ENCODE data around the gene R3HCC1L. TPM values are rescaled to one million over a fixed set of nuclear protein-coding genes. Genes with fewer than 3 reads are reported as not detected.

Gene R3HCC1L
- total and polyA plus RNA-seq, 2 donors, result 14.7 to 20.4 TPM

GRCh38 chr10:98261436-98262277, 127.2 kb downstream of the R3HCC1L start:
- H3K27ac ChIP-seq (ENCODE audit: low read depth in 1 of 2, low read length in 1 of 2), result no peak overlapping the region
- H3K4me3 ChIP-seq (ENCODE audit: low read length in 2 of 2), result no peak overlapping the region
- no peaks in the 10 kb centered on the region for H3K4me1 ChIP-seq (ENCODE audit: control insufficient read depth in 2 of 2, insufficient read depth in 2 of 2, low read length in 2 of 2)
- DNase-seq (ENCODE audit: low read depth in 6 of 9, low spot score in 9 of 9), result no peak
- peaks cover 0 to 6% of the 10 kb centered on the region in 2 donors for H3K27me3 ChIP-seq (ENCODE audit: control insufficient read depth in 2 of 2, insufficient read depth in 1 of 2, low read length in 1 of 2)
- no peaks in the 10 kb centered on the region for H3K36me3 ChIP-seq (ENCODE audit: control insufficient read depth in 2 of 2, insufficient read depth in 2 of 2, low read length in 1 of 2)
- no peaks in the 10 kb centered on the region for H3K9me3 ChIP-seq (ENCODE audit: control insufficient read depth in 2 of 2, insufficient read depth in 1 of 2, low read length in 1 of 2)
- WGBS, result 91% methylated on average over 15 of the region's 15 CpGs

DNA sequence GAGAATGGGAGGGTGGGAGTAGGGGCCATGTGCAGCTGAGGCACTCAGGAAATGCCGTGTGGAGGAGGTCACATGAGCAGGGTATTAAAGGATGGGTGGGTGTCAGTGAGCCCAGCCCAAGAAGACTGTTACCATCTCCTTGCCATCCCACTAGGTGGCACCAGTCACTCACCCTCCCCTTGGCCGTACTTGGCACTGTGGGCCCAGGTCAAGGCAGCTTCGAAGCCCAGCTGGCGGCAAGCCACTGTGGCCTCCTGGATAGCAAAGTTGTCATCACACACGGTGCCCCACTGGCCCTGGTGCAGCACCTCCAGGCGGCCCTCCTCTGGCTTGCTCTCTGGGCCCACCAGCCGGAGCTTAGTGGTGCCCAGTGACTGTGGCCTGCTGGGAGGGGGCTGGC, 128.1 kb downstream of the R3HCC1L start:
- Histone ChIP-seq H3K9me3 (ENCODE audit: control insufficient read depth in 2 of 2, insufficient read depth in 1 of 2, low read length in 1 of 2) (no peaks in the 10 kb centered on the region), H3K36me3 (ENCODE audit: control insufficient read depth in 2 of 2, insufficient read depth in 2 of 2, low read length in 1 of 2) (no peaks in the 10 kb centered on the region), H3K27ac (ENCODE audit: low read depth in 1 of 2, low read length in 1 of 2) (no peak overlapping the region), H3K27me3 (ENCODE audit: control insufficient read depth in 2 of 2, insufficient read depth in 1 of 2, low read length in 1 of 2) (peaks cover 0 to 14% of the 10 kb centered on the region in 2 donors), H3K4me3 (ENCODE audit: low read length in 2 of 2) (no peak overlapping the region), H3K4me1 (ENCODE audit: control insufficient read depth in 2 of 2, insufficient read depth in 2 of 2, low read length in 2 of 2) (no peaks in the 10 kb centered on the region)
- WGBS, result 91% methylated on average over 7 of the region's 7 CpGs
- DNase-seq (ENCODE audit: low read depth in 6 of 9, low spot score in 9 of 9), result no peak

GRCh38 chr10:98263088-98263487, 128.6 kb downstream of the R3HCC1L start:
- Histone ChIP-seq H3K4me1 (ENCODE audit: control insufficient read depth in 2 of 2, insufficient read depth in 2 of 2, low read length in 2 of 2) (peaks cover 0 to 2% of the 10 kb centered on the region in 2 donors), H3K9me3 (ENCODE audit: control insufficient read depth in 2 of 2, insufficient read depth in 1 of 2, low read length in 1 of 2) (no peaks in the 10 kb centered on the region), H3K27me3 (ENCODE audit: control insufficient read depth in 2 of 2, insufficient read depth in 1 of 2, low read length in 1 of 2) (peaks cover 0 to 19% of the 10 kb centered on the region in 2 donors), H3K4me3 (ENCODE audit: low read length in 2 of 2) (no peak overlapping the region), H3K36me3 (ENCODE audit: control insufficient read depth in 2 of 2, insufficient read depth in 2 of 2, low read length in 1 of 2) (no peaks in the 10 kb centered on the region), H3K27ac (ENCODE audit: low read depth in 1 of 2, low read length in 1 of 2) (no peak overlapping the region)
- DNase-seq (ENCODE audit: low read depth in 6 of 9, low spot score in 9 of 9), result no peak
- WGBS, result 97% methylated on average over 7 of the region's 7 CpGs

DNA sequence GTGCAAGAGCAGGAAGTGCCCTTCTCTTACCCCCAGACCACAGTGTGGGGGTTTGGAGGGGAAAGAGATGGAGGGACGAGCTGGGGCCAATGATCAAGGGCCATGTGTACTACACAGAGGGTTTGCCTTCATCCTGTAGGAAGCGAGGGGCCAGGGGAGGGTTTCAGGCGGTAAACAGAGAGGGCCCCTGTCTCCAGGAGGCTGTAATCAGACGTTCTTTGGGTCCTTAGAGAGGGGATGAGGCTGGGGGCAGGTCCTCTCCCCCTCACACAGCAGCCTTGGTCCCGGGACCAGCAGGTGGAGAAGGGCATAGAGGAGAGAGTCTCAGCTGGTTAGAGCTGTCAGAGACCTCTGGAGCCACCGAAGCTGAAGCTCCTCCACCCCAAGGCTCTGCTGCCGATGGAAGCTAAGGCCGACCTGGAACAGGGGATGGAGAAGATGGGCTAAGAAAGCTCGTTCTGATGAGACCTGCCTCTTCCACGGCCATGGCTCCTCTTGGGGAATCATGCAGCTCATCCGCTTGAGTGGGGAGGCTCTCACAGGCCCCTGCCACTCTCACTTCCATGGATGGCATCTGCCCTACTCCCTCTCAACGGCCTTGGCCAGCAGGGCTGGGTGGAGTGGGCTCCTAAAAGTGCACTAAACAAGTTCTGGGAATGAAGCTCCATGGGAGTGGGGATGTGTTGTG, 130.1 kb downstream of the R3HCC1L start:
- Histone ChIP-seq H3K9me3 (ENCODE audit: control insufficient read depth in 2 of 2, insufficient read depth in 1 of 2, low read length in 1 of 2) (no peaks in the 10 kb centered on the region), H3K4me1 (ENCODE audit: control insufficient read depth in 2 of 2, insufficient read depth in 2 of 2, low read length in 2 of 2) (peaks cover 0 to 8% of the 10 kb centered on the region in 2 donors), H3K27ac (ENCODE audit: low read depth in 1 of 2, low read length in 1 of 2) (no peak overlapping the region), H3K4me3 (ENCODE audit: low read length in 2 of 2) (no peak overlapping the region), H3K27me3 (ENCODE audit: control insufficient read depth in 2 of 2, insufficient read depth in 1 of 2, low read length in 1 of 2) (peaks cover 3 to 31% of the 10 kb centered on the region in 2 donors), H3K36me3 (ENCODE audit: control insufficient read depth in 2 of 2, insufficient read depth in 2 of 2, low read length in 1 of 2) (no peaks in the 10 kb centered on the region)
- no peak for DNase-seq (ENCODE audit: low read depth in 6 of 9, low spot score in 9 of 9)
- WGBS, result 77% methylated on average over 12 of the region's 12 CpGs

DNA sequence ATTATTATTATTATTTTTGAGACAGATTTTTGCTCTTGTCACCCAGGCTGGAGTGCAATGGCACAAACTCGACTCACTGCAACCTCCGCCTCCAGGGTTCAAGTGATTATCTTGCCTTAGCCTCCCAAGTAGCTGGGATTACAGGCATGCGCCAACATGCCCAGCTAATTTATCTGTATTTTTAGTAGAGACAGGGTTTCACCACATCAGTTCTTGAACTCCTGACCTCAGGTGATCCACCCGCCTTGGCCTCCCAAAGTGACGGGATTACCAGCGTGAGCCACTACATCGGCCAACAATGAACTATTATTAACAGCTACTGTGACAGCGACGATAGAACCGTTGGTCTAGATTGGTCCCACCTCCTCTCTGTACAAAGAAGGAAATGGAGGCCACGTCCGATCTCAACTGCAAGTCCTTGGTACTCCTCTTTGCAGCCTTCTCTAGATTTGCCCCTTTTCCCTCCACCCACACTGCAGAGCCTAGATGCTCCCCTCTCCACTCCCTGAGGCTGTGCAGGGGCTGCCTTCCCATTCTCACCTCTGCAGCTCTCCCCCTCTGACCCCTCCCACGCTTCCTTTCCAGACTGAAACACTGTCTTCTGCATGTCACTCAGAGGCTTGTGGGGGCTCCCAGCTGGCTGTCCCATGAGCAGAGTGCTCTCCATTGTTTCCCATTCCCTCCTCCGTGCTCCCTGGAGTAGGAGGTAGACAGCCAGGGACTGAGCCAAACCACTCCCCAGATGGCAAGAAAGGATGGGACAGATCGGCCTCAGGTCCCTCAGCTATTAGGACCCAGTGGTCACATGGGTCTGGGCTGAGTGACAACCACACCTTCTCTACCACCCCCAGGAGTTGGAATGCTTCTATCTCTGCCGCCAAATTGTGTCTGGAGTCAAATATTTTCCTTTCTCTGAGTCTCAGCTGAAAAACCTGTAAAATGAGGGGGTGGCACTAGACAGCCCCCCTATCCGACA, 131.2 kb downstream of the R3HCC1L start:
- DNase-seq (ENCODE audit: low read depth in 6 of 9, low spot score in 9 of 9), result no peak
- no peak overlapping the region for H3K4me3 ChIP-seq (ENCODE audit: low read length in 2 of 2)
- 92% methylated on average over 17 of the region's 17 CpGs for WGBS
- peaks cover 0 to 8% of the 10 kb centered on the region in 2 donors for H3K4me1 ChIP-seq (ENCODE audit: control insufficient read depth in 2 of 2, insufficient read depth in 2 of 2, low read length in 2 of 2)
- no peaks in the 10 kb centered on the region for H3K9me3 ChIP-seq (ENCODE audit: control insufficient read depth in 2 of 2, insufficient read depth in 1 of 2, low read length in 1 of 2)
- no peak overlapping the region for H3K27ac ChIP-seq (ENCODE audit: low read depth in 1 of 2, low read length in 1 of 2)
- no peaks in the 10 kb centered on the region for H3K36me3 ChIP-seq (ENCODE audit: control insufficient read depth in 2 of 2, insufficient read depth in 2 of 2, low read length in 1 of 2)
- peaks cover 3 to 43% of the 10 kb centered on the region in 2 donors for H3K27me3 ChIP-seq (ENCODE audit: control insufficient read depth in 2 of 2, insufficient read depth in 1 of 2, low read length in 1 of 2)

DNA sequence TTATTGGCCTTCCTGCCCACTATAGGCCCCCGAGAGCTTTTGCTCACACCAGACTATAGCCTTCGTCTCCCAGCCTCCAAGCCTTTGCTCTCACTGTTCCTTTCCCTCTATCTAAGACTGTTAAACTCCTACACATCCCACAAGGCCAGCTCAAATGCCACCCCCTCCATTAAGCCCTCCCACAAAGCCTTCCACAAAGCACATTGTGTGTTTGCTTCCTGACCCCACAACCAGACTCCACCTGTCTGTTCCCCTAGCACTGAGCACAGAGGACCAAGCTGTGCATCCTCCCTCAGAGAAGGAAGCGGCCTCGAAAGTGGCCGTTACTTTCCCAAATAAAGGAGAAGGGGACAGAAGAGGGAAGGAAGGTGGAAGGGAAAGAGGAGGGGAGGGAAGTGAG, 132.2 kb downstream of the R3HCC1L start:
- DNase-seq (ENCODE audit: low read depth in 6 of 9, low spot score in 9 of 9), result no peak
- no peak overlapping the region for H3K4me3 ChIP-seq (ENCODE audit: low read length in 2 of 2)
- H3K27ac ChIP-seq (ENCODE audit: low read depth in 1 of 2, low read length in 1 of 2), result no peak overlapping the region
- no peaks in the 10 kb centered on the region for H3K36me3 ChIP-seq (ENCODE audit: control insufficient read depth in 2 of 2, insufficient read depth in 2 of 2, low read length in 1 of 2)
- peaks cover 0 to 8% of the 10 kb centered on the region in 2 donors for H3K4me1 ChIP-seq (ENCODE audit: control insufficient read depth in 2 of 2, insufficient read depth in 2 of 2, low read length in 2 of 2)
- WGBS, result 96% methylated on average over 5 of the region's 5 CpGs
- no peaks in the 10 kb centered on the region for H3K9me3 ChIP-seq (ENCODE audit: control insufficient read depth in 2 of 2, insufficient read depth in 1 of 2, low read length in 1 of 2)
- H3K27me3 ChIP-seq (ENCODE audit: control insufficient read depth in 2 of 2, insufficient read depth in 1 of 2, low read length in 1 of 2), result peaks cover 3 to 46% of the 10 kb centered on the region in 2 donors

DNA sequence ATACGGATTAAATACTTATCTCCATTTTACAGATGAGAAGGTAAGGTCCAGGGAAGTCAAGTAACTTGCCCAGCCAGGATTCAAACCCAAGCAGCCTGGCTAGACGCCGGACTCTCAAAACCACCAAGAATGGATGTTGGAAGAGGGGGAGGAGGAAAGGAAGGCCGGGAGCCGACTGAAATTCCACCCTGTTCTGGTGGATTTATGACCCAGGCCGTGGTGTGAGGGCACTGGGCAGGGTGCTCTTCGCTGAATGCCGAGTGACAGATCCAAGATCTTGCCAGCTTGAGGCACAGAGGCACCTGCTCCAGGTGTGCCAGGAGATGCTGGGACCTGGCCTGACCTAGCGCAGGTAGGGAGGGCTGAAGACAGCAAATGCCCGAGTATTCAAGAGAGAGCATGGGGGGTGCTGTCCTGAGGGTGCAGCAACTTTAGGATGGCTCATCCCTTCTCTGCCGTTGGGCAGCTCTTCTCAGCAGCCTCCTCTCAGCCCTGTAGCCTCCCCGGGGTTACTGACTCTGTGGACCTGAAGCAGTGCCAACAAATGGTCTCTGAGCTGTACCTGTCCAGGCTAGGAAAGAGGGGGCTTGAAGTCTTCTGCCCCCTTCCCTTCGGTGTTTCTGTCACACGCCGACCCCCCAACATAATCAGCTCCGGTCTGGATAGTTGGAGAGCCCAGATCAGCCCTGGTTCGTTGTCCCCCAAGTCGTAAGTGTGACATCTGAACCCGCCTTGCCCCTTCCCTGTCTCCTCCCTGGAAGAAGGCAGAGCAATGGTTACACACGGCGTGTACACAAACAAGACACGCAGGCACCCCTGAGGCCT, 132.8 kb downstream of the R3HCC1L start:
- 88% methylated on average over 22 of the region's 22 CpGs for WGBS
- Histone ChIP-seq H3K9me3 (ENCODE audit: control insufficient read depth in 2 of 2, insufficient read depth in 1 of 2, low read length in 1 of 2) (no peaks in the 10 kb centered on the region), H3K27ac (ENCODE audit: low read depth in 1 of 2, low read length in 1 of 2) (no peak overlapping the region), H3K4me3 (ENCODE audit: low read length in 2 of 2) (no peak overlapping the region), H3K4me1 (ENCODE audit: control insufficient read depth in 2 of 2, insufficient read depth in 2 of 2, low read length in 2 of 2) (peaks cover 0 to 8% of the 10 kb centered on the region in 2 donors), H3K27me3 (ENCODE audit: control insufficient read depth in 2 of 2, insufficient read depth in 1 of 2, low read length in 1 of 2) (peaks cover 3 to 49% of the 10 kb centered on the region in 2 donors), H3K36me3 (ENCODE audit: control insufficient read depth in 2 of 2, insufficient read depth in 2 of 2, low read length in 1 of 2) (no peaks in the 10 kb centered on the region)
- DNase-seq (ENCODE audit: low read depth in 6 of 9, low spot score in 9 of 9), result no peak

Measured in thymus (tissue), 11 donors.